ENCODE results near the gene CYP1B1.
A peak's percentile ranks its signal among the peaks of the same experiment; 100 is the strongest.
"Not testable (repeated sequence)": the region's sequence is repeated elsewhere in the genome, so short reads cannot be mapped to it uniquely, and the experiment has no call there.

Gene CYP1B1

DNA sequence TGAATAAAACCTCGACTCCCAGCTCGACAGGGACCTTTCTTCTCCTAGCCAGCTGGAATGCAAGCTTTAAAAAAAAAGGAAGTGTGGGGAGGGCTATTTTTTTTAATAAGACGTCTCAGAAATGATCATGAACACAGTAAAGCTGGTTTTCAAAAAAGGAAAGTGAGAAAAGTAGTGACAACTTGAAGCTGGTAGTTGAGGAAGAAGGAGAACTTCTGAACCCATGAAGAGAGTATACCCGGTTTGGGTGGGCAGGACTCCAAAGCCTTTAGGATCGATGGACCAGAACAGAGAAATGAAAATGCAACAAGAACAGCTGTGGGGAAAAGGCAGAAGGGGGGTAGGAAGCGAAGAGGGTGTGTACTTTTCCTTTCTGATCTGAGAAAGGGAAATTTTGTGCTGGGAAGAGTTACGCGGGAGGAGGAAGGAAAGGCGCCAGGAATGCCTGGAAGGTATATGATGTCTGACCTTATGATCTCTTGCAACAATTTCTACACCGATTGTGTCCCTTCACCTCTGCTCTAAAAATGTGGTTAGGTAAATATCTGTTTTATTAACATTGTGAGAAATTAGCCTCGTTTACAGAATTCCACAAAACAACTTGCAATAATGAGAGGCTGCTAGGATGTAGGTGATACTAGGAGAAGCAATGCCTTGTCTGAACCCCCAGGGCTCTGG is 22.6 kb upstream of the CYP1B1 start:
- DNase-seq (ENCODE audit: low spot score), result no peak

DNA sequence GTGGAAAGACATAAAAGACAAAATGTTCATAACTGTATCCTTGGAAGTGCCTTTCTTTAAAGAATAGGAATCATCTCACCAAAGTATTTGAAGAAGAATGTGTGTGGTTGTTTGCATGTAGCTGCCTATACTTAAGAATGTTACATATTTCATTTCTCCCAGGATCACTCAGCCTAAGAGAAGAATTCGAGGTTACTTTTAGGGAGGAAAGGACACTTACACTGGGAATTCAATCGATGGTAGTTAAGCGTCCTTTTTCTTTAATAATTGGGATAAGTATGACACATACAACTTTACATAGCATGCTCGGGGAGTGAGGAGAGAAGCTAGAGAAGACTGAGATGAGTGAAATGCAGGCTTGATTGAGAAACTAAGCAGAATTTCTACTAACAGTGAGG is 22.0 kb upstream of the CYP1B1 start:
- no peak for DNase-seq (ENCODE audit: low spot score)

DNA sequence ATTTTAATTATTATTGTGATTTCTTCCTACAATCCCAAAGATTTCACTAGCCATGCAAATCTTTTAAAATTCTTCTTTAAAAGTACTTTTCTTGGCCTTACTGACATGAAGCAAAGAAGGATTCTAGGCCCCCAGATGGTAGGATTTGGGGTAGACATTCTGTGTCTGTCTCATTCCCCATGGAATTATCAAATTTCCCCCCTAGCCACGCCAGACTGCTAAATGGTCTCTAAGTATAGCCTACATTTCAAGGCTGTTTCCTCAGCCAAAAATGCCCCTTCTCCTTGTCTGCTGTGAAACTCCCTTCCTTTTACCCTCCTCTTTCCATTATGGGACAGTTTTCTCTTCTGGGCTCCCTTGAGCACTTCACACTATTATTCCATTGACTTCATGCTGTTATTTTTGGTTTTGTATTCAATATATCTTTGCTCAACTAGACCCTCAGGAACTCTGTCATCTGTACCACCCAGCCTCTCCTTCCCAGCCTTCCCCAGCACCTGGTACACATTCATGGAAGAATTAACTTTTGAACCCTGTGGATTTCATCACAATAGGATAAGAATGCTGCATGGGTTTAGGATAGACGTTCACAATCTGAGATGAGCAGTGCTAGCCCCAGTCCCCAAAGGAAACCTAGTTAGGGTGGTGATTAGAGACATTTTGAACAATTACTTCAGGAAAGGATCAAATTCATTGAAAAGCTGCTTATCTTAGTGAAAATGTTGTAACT is 21.5 kb upstream of the CYP1B1 start:
- no peak for DNase-seq (ENCODE audit: low spot score)

DNA sequence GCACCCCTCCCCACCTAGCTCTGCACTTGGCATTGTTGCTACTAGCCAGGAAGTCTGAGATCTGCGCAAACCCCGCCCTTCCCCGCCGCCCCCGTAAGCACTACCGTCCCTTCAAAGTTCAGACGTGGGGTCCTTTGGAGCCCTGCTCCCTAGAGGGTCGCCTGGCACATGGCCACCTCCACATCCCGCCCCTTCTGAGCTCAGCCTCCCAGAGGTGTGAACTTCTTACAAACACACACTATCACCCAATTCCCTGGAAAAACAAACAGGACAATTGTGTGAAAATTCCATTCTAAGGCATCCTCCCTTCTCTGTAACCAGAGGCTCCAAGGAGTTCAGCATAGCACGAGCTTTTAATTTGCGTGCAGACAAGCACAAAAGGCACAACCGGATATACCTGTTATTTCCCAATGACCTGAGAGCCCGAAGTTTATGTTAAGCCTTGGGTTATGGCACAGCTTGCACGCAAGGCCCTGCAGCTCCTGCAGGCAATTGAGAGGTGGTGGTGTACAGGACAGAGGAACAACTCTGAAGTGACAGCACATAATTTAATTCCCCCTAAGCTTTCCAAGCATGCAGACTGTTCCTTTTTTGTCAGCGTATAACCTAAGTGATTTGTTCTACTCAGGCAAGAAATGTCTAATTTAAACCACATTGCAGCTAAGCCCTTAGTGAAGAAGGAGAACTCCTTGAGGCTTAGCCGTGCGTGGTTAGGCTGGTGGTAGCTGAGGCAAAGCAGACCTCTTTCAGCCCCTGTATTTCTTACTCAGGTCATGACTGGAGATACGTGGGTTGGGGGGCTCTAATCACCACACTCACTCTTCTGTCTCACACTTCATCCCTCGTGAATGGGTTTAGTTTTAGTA is 20.3 kb upstream of the CYP1B1 start:
- no peak for DNase-seq (ENCODE audit: low spot score)

DNA sequence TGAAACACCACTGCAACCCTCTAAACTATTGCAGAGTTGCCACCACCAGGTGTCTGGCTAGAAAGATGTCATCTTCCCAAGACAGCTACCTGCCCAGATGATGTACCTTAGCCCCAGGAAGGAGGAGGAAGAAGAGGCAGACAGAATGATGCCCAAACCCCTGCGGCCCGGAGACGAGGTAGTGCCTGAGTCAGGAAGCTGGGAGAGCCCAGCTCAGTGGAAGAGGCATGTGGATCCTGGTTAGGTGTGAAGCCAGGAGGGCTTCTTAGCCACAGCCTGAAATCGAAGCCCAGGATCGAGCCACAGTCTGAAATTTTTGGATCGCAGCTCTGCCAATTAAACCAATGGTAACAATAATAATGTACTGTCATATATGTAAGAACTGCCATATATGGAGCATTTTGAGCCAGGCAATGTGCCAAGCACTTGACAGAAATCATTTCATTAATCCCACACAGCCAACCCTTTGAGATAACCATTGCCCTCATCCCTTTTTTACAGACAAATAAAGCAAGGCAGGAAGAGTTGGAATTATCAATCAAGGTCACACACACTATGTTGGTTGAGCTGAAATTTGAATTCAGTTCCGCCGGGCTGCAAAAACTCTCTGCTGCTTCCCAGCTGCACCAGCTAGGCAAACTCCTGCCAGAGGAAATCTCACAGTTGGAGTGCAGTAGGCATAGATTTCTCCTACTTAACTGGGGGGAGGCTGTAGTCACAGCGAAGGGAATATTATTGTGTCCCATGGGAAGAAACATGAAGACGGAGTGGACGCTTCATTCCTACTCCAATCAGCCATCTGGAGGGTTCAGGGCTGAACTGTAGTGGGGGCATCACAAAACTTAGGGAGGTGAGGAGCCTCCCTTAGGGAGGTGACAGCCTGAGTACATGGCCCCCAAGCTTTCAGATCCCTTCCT is 19.4 kb upstream of the CYP1B1 start:
- DNase-seq (ENCODE audit: low spot score), result no peak

DNA sequence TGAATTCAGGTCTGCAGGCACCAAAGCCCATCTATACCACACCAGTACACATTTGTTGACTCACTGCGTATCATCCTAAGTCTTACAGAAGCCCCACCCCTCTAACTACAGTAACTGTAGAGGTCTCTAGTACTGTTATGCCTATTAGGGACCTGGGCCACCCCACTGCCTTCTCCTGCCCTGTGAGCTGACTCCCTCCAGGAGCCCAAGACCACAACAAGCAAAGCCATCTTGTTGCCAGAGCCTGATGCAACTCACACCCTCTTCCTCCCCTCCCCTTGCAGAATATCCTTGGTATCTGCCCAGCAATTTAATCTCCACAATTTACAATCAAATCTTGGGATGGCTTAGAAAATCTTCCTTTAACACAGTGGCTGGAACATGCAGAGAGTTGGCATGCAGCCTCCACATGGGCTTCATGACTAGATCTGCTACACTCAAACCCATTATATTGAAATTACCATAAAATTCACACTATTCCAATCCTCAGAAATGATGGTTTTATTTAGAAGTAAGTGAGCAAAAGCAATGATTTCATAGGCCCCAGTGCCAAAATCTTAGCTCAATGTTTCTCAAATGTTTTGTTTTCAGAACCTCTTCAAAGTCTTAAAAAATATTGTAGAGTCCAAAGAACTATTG is 17.7 kb upstream of the CYP1B1 start:
- no peak for DNase-seq (ENCODE audit: low spot score)

DNA sequence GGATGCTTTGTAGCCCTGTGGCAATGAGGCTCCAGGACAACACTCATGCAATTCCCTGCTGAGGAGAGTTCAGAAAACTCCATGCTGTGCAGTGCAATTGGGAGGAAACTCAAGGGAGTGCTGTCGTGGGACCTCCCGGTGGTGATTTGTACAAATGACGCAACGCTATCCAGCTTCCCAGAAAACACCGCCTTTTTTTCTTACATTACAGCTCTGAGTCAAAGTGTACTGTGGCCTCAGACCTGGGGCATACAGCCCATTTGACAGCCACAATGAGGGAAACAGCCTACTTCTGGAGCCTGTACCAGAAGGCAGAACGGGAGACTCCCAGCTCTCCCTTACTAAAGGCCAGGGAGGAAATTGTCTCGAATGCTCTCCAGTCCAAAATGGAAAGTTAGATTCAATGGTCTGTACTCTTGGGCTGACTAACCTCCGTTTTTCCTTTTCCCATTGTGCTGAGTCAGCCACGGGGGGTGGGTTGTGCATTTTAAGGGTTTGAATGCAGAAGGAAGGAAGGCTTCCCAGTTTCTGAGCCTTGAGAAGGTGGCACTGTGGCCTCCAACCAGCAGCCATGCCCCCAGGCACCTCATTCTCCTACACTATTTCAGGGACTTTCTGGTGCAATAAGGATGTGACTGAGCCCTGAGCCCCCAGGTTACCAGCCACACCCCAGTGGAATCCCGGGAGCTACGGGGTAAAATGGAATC is 16.4 kb upstream of the CYP1B1 start:
- no peak for DNase-seq (ENCODE audit: low spot score)

DNA sequence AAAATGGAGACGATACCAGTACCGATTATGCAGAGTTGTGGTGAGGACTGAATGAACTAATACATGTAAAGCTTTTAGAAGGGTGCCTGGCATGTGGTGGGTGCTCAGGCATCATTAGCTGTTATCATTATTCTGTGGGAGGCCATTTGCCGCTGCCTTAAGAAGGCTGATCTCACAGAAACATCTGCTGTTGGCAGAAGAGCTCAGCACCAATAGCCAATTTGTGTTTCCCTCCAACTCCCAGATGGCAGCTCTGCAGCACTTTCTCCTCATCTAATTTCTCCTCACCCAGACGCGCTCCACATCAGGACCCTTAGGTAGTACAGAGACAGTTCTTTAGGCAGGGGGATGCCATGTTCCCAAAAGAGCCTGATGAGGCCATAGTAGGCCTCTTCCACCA is 15.8 kb upstream of the CYP1B1 start:
- DNase-seq (ENCODE audit: low spot score), result no peak

DNA sequence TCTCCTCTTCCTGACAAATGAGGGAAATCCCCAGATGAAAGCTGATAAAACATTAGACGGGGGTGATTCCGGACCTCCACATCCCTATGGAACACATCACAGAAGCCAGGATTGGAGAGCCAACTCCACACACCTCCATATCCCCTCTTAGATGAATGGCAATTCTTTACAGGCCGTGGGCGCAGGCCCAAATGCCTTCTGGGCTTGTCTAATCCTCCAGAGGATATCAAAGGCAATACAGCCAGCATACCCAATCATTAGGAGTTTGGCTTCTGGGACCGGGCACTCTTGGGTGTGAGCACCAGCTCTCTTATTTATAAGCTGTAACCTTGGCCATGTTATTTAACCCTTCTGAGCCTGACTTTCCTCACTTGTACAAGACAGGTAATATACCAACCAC is 15.0 kb upstream of the CYP1B1 start:
- no peak for DNase-seq (ENCODE audit: low spot score)

DNA sequence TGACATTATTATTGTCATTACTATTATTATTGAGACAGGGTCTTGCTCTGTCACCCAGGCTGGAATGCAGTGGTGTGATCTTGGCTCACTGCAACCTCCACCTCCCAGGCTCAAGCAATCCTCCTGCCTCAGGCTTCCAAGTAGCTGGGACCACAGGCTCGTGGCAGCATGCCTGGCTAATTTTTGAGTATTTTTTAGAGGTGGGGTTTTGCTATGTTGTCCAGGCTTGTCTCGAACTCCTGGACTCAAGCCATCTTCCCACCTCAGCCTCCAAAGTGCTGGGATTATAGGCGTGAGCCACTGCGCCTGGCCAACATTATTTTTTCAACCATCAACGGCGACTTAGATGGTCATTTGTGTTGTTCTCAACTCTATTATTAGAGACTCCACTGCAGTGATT is 14.3 kb upstream of the CYP1B1 start:
- DNase-seq (ENCODE audit: low spot score), result not testable (repeated sequence)

DNA sequence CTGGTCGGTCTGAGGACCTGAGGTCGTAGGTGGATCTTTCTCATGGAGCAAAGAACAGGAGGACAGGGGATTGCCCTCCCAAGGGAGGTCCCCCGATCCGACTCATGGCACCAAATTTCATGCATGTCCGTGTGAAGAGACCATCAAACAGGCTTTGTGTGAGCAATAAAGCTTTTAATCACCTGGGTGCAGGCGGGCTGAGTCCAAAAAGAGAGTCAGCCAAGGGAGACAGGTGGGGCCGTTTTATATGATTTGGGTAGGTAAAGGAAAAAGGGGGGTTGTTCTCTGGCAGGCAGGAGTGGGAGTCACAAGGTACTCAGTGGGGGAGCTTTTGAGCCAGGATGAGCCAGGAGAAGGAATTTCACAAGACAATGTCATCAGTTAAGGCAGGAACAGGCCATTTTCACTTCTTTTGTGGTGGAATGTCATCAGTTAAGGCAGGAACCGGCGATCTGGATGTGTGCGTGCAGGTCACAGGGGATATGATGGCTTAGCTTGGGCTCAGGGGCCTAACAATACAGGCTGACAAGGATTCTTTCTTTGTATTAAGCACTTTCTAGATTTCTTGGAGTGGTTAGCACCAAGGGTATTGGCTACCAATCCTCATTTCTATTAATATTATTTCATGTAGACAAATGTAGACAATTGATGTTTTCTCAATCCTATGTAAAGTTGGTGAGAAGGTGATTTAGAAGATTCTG is 10.2 kb upstream of the CYP1B1 start:
- not testable (repeated sequence) for DNase-seq (ENCODE audit: low spot score)

DNA sequence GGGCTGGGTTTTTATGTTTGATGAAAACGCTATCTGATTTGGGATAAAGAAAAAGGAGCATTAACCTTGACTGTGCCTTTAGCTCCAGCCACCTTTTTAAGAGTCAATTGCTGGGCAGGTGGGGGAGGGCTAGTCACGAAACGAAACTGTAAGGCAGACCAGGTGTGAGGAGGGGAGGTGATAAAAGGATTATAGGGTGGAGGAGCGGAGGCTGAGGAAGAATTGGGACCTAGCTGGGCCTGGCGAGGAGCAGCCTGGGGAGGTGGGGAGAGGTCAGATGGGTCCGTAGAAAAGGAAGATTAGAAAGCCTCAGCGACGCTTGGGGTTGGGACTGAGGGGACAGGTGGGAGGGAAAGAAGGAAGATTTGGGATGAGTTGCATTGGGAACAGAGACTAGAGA is 8.6 kb upstream of the CYP1B1 start:
- not testable (repeated sequence) for DNase-seq (ENCODE audit: low spot score)

DNA sequence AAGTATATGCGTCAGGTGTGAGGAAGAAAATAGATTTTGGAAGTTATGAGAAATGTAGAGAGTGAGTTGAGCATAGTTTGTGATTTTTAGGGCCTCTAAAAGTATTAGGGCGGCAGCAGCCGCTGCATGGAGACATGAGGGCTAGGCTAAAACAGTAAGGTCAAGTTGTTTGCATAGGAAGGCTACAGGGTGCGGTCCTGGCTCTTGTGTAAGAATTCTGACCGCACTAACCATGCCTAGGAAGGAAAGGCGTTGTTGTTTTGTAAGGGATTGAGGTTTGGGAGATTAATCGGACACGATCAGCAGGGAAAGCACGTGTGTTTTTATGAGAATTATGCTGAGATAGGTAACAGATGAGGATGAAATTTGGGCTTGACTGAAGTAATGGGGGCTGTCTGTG is 6.8 kb upstream of the CYP1B1 start:
- not testable (repeated sequence) for DNase-seq (ENCODE audit: low spot score)

DNA sequence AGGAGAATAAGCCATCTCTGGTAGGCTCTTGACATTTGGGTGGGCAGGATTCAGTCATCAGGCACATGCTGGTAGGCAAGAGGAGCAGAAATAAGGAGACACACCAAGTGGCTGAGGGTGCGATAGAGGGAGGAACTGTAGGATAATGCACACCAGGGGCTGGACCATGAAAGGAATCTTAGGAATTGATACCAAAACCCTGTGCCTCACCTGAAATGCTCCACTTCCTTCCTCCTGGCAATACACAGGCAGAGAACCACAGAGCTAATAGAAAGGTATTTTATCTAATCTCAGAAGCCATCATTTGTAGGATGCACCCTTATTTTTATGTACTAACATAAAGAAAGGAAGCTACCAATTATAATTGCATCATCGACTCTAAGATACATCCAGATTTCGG is 4.4 kb upstream of the CYP1B1 start:
- DNase-seq (ENCODE audit: low spot score), result no peak

DNA sequence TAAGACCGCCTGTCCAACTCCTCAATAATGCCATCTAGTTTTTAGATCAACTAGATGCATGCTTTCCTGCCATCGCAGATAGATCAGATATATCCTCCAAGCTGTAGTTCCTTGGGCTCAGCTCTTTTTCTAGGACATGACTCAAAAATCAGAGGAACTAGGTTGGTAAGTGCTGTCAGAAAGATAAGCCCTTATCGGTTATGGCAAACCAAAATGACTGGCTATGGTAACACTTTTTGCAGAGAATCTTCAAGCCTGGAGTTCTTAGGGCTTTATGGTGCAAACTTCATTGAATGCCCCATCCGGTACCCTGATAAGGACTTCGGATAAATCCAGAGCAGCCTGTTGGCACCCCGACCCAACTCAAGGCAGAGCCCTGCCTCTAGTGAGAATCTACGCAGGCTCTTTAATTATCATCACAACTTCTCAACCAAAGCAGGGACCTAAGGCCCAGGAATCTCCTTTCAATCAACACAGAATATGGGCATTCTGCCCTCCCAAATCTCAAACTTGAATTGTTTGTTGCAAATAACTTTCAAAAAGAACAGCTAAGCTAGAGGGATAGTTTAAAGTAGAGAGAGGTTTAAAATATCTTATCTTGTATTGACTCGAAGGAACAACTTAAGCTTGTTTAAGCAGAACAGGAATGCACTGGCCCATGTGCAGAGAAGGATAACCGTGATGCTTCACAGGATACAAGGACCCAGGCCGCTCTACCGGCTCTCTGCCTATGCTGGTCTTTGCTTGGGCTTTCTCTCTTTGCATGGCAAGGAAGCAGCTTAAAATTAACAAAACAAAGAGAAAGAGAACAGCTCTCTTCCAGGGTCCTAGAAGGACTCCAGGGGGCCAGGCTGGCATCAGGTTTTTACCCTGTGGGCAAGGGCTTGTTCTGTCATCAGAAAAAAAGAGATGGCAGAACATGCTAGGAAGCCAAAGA is 3.4 kb upstream of the CYP1B1 start:
- DNase-seq (ENCODE audit: low spot score), result no peak

DNA sequence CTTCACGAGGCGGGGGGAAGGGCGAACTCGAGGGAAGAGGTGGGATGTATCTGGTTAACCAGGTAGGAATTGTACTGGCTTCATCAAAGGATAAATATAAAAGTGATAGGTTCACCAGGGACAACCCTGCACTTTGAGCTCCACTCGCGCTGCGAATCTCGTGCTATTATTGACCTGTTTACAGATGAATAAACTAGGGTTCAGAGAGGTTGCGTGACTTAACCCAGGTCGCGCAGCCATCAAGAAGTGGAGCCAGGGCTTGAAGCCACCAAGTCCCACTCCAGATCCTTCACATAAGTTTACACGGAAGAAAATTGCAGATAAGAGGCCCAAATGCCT is 1.4 kb upstream of the CYP1B1 start:
- DNase-seq (ENCODE audit: low spot score), result no peak

DNA sequence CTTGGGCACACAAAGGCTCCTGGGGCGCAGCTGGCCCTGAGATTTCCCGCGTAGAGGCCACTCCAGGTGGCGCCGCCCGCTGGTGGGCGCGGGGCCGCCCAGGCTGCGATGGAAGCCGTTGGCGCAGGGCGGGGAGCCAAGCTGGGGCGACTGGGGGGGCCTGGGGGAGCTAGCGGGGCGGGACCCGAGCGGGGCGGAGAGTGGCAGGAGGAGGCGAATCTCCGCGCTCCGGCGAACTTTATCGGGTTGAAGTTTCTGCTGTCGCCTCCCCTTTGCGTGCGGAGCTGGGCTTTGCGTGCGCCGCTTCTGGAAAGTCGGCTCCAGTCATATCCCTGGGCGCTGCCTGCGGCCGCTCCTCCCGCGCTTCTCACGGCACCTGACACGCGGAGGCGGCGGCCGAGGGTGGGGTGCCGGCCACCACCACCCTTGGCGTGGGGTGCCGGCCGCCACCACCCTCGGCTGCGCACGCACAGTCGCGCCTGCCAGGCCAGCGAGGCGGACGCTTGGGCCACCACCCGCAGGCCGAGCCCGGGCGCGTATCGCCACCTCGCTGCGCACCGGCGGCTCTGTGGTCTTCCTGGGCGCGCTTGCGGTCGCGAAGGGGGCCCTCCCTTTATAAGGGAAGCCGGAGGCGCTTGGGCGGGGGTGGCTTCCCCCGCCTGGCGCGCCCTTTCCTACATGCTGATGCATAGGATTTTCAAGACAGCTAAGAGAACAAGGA is 919 bp upstream of the CYP1B1 start:
- DNase-seq (ENCODE audit: low spot score), result peak; percentile 15

DNA sequence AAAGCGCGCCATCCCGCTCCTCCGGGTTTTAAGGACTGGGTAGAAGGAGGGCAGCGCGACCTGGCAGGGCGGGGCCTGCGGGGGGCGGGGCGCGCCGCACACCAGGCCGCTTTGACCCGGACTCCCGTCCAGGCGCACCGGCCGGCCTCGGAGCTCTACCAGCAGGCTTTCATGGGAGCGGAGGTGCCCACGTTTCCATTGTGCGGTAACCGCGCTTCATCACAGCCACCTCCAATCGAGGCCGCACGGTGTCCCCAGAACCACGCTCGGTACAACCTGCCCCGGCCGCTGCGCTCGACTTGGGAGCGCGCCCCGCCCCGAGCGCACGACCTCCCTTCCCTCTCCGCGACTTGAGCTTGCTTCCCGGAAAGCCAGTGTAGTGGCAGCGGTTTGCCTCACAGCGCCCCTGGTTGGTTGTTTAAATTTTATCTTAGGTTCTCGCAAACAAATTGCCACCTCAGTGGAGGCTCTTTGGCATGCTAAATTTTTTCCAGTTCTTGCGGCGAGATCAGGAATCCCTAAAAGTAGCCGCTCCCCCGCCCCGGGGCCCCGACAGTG is 280 bp upstream of the CYP1B1 start:
- DNase-seq (ENCODE audit: low spot score), result no peak

Measured in hematopoietic multipotent progenitor cell treated with erythropoietin and hydrocortisone succinate and interleukin-3 and kit ligand, for 15 days (in vitro differentiated cells).